Gastroesophageal sphincter (tissue), 4 donors: Measurements from ENCODE around the gene NFKB2. TPM values are rescaled to one million over a fixed set of nuclear protein-coding genes. Genes with fewer than 3 reads are reported as not detected.
A peak's percentile ranks its signal among the peaks of the same experiment; 100 is the strongest.

Experiments used
- ATAC-seq: fragments of 150-250 bp; one replicate; pipeline ENCODE4 v1.9.1; 2016; ENCODE audit warnings: mild to moderate bottlenecking, moderate library complexity
- H3K27ac ChIP-seq, 4 donors: fragments of 200-600 bp; sonication (generic) in 3 of 4; 1 replicate in 3 of 4; 2 replicates in 1 of 4; pipeline ENCODE4 v1.5.1; 2016 to 2019
- H3K27me3 ChIP-seq: fragments of 200-600 bp; sonication (generic); one replicate; pipeline ENCODE4 v1.5.1; 2019
- H3K36me3 ChIP-seq, 2 donors: fragments of 200-600 bp; sonication (generic); one replicate each; pipeline ENCODE4 v1.5.1; 2019; ENCODE audit warnings: control low read depth in 1 of 2
- H3K4me1 ChIP-seq, 3 donors: fragments of 200-600 bp; sonication (generic); 1 replicate in 2 of 3; 2 replicates in 1 of 3; pipeline ENCODE4 v1.5.1; 2016 to 2019; ENCODE audit warnings: control low read depth in 2 of 3
- H3K4me3 ChIP-seq, 2 donors: fragments of 200-600 bp; sonication (generic); one replicate each; pipeline ENCODE4 v1.5.1; 2019; ENCODE audit warnings: mild to moderate bottlenecking in 1 of 2, moderate library complexity in 1 of 2
- H3K9me3 ChIP-seq, 3 donors: fragments of 200-600 bp; sonication (generic); one replicate each; pipeline ENCODE4 v1.5.1; 2017 to 2019; ENCODE audit warnings: control low read depth in 2 of 3
- EP300 ChIP-seq: sonication (generic); formaldehyde crosslinking; IDR thresholded peaks from one replicate; pipeline ENCODE4 v1.6.1; 2017; ENCODE audit warnings: antibody characterized with exemption, mild to moderate bottlenecking
- POLR2A ChIP-seq, 2 donors: fragments of 450-650 bp; IDR thresholded peaks; one replicate each; pipeline ENCODE4 v1.6.1; 2017; ENCODE audit warnings: antibody characterized with exemption in 2 of 2, mild to moderate bottlenecking in 2 of 2, moderate library complexity in 1 of 2
- POLR2AphosphoS5 ChIP-seq: sonication (generic); formaldehyde crosslinking; IDR thresholded peaks from one replicate; pipeline ENCODE4 v1.6.1; 2017; ENCODE audit warnings: antibody characterized with exemption
- WGBS, 2 donors: methylation state at CpG; one replicate each; pipeline ENCODE4 v1.1.5; 2018; ENCODE audit warnings: low coverage in 1 of 2; 5-methylcytosine and 5-hydroxymethylcytosine counted together
- total RNA-seq, 4 donors: library from RNA; depleted of rRNA; stranded (reverse); fragments of >200 nt; gene quantifications; one replicate each; pipeline ENCODE4 v1.1.0, GENCODE V29; 2016
- TF ChIP-seq, protein P1 (sequence below), 4 experiments: fragments of 200-600 bp in 2 of 4; fragments of 450-650 bp in 2 of 4; sonication (generic) in 1 of 4; IDR thresholded peaks; one replicate each; pipeline ENCODE4 v1.5.1; 2017 to 2019; ENCODE audit warnings: antibody characterized with exemption in 4 of 4, mild to moderate bottlenecking in 2 of 4, moderate library complexity in 2 of 4

NFKB2 gene
- total RNA-seq, 4 donors from 2014 or later = 20.5 to 31.6 (median 24.8) TPM

DNA sequence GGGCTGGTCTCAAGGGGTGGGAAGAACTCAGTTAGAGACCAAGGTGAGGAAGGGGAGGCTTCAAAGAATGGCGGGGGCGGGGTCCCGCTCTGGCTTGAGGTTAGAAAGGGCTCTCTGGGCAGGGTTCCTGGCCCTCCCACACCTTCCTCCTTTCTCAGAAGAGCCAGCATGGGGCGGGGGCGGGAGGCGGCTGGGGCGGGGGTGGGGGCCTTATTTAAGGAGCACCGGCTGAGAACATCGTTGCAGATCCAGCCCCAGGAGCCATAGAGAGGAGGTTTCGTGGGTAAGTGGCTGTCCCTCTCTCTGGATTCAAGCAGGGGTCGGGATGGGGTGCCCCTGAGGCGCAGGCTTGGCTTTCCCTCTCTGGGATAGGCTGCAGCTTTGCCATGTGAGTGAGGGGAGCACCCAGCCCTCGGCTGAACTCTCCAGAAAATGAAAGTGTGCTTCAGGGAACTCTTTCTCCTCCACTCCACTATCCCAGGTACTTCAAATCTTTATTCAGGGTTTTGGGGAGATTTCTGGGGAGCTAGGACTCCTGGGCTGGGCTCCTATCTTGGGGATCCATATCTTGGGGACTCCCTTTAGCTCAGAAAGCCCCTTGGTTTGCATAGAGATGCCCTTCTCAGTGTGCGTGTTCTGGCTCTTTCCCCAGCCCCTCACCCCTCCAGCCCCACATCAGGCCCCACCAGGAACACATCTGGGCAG is 40.2 kb downstream of the NFKB2 start:
- Histone ChIP-seq H3K4me3 (peak overlapping the region in 1 of 2 donors; percentile 21), H3K9me3 (no peaks in the 10 kb centered on the region), H3K27me3 (peaks cover 44% of the 10 kb centered on the region), H3K27ac (no peak overlapping the region), H3K36me3 (no peaks in the 10 kb centered on the region), H3K4me1 (peaks cover 0 to 34% (median 6%) of the 10 kb centered on the region in 3 donors)
- no peak for ATAC-seq
- 0 to 13% methylated on average over 1 to 4 of the region's 14 CpGs for WGBS, 2 donors
- TF ChIP-seq, protein P1, sequence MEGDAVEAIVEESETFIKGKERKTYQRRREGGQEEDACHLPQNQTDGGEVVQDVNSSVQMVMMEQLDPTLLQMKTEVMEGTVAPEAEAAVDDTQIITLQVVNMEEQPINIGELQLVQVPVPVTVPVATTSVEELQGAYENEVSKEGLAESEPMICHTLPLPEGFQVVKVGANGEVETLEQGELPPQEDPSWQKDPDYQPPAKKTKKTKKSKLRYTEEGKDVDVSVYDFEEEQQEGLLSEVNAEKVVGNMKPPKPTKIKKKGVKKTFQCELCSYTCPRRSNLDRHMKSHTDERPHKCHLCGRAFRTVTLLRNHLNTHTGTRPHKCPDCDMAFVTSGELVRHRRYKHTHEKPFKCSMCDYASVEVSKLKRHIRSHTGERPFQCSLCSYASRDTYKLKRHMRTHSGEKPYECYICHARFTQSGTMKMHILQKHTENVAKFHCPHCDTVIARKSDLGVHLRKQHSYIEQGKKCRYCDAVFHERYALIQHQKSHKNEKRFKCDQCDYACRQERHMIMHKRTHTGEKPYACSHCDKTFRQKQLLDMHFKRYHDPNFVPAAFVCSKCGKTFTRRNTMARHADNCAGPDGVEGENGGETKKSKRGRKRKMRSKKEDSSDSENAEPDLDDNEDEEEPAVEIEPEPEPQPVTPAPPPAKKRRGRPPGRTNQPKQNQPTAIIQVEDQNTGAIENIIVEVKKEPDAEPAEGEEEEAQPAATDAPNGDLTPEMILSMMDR (IDR thresholded peaks at IDR 0.05) = no peak
- TF ChIP-seq POLR2A (IDR thresholded peaks at IDR 0.05) (no peak), POLR2AphosphoS5 (no peak), EP300 (no peak)

DNA sequence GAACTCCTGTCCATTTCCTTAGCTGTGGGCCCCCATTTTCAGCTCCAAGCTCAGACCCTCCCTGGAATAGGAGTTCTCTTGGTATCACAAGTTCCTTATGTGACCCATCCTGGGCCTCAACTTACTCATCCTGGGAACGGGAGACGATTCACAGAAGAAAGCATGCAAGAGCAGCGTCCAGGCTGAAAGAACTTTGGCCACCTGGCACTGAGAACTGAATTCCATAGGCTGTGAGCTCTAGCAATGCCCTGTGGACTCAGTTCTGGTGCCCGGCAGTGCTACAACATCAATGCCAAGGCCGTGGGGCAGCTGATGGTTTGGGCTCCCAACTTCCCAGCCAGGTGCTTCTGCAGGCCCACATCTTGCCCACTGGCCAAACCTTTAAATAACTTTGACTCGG is 40.8 kb downstream of the NFKB2 start:
- H3K27me3 ChIP-seq = peaks cover 44% of the 10 kb centered on the region
- H3K27ac ChIP-seq = no peak overlapping the region
- no peak for ATAC-seq
- H3K9me3 ChIP-seq = no peaks in the 10 kb centered on the region
- peaks cover 0 to 30% (median 6%) of the 10 kb centered on the region in 3 donors for H3K4me1 ChIP-seq
- no CpG with 5 or more reads among the region's 6 CpGs for WGBS, 2 donors
- no peak overlapping the region for H3K4me3 ChIP-seq
- TF ChIP-seq, protein P1 (IDR thresholded peaks at IDR 0.05) = no peak
- TF ChIP-seq POLR2AphosphoS5 (no peak), EP300 (no peak), POLR2A (IDR thresholded peaks at IDR 0.05) (no peak)
- no peaks in the 10 kb centered on the region for H3K36me3 ChIP-seq

DNA sequence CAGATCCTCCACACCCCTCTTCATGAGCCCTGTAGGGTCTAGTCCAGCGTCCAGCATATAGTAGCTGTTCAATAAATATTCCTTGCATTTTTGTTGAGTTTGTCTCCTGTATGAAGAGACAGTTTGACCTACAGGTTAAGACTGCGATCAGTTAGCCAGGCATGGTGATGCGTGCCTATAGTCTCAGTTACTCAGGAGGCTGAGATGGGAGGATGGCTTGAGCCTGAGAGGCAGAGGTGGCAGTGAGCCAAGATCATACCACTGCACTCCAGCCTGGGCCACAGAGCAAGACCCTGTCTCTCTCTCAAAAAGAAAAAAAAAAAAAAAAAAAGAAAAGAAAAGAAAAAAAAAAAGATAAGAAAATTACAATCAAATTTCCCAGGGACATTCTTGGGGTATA is 42.0 kb downstream of the NFKB2 start:
- Histone ChIP-seq H3K36me3 (no peaks in the 10 kb centered on the region), H3K4me3 (no peak overlapping the region), H3K27me3 (peaks cover 44% of the 10 kb centered on the region), H3K9me3 (no peaks in the 10 kb centered on the region), H3K27ac (no peak overlapping the region), H3K4me1 (peaks cover 0 to 21% (median 0%) of the 10 kb centered on the region in 3 donors)
- no peak for ATAC-seq
- 100% methylated on average over 2 of the region's 3 CpGs; no CpG with 5 or more reads in 1 of the 2 donors for WGBS, 2 donors
- TF ChIP-seq, protein P1 (IDR thresholded peaks at IDR 0.05) = no peak
- TF ChIP-seq POLR2AphosphoS5 (no peak), EP300 (no peak), POLR2A (IDR thresholded peaks at IDR 0.05) (no peak)

DNA sequence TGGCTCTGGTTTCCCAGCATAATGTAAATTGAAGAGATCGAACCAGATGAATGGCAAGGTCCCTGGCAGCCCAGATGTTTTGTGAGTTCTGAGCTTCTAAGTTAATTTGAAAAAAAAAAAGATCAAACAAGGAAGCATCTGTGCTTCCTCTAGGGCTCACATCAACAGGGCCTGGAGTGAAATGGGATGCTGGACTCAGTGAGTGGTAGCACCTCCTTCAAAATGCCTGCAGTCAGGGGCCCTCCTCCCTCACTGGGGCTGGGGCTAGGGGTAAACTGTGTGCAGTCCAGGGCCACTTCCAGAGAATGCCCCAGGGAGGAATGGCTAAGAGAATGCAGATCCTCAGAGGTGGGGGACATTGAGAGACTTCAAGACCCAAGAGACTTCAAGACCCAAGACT is 42.9 kb downstream of the NFKB2 start:
- no peak for ATAC-seq
- Histone ChIP-seq H3K4me3 (no peak overlapping the region), H3K27me3 (peaks cover 44% of the 10 kb centered on the region), H3K4me1 (peaks cover 0 to 15% (median 0%) of the 10 kb centered on the region in 3 donors), H3K27ac (no peak overlapping the region), H3K9me3 (no peaks in the 10 kb centered on the region), H3K36me3 (no peaks in the 10 kb centered on the region)
- TF ChIP-seq POLR2AphosphoS5 (no peak), POLR2A (IDR thresholded peaks at IDR 0.05) (no peak), EP300 (no peak)
- TF ChIP-seq, protein P1 (IDR thresholded peaks at IDR 0.05) = no peak
- 60 to 78% methylated on average over 1 of the region's 1 CpG for WGBS, 2 donors

DNA sequence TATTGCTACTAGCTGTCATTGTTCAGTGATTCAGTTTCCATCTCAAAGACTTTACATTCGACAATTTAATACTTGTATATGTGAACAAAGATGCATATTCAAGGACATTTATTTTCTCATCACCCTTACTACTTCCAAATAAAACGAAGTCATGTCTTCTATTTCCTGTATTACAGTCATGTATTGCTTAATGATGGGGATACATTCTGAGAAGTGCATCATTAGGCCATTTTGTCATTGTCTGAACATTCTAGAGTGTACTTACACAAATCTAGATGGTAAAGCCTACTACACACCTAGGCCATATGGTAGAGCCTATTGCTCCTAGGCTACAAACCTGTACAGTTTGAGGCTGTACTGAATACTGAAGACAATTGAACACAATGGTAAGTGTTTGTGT is 49.3 kb downstream of the NFKB2 start:
- TF ChIP-seq POLR2A (IDR thresholded peaks at IDR 0.05) (no peak), POLR2AphosphoS5 (no peak)
- WGBS, 2 donors = 73 to 79% methylated on average over 2 of the region's 2 CpGs
- Histone ChIP-seq H3K27ac (no peak overlapping the region), H3K4me3 (no peak overlapping the region), H3K36me3 (no peaks in the 10 kb centered on the region), H3K27me3 (no peaks in the 10 kb centered on the region), H3K4me1 (peaks cover 0 to 9% (median 0%) of the 10 kb centered on the region in 3 donors), H3K9me3 (no peaks in the 10 kb centered on the region)
- no peak for ATAC-seq
